NB4 (cell line): Measurements from ENCODE around the gene PCDHGA1.
A peak's percentile ranks its signal among the peaks of the same experiment; 100 is the strongest.
"Not testable (repeated sequence)": the region's sequence is repeated elsewhere in the genome, so short reads cannot be mapped to it uniquely, and the experiment has no call there.

Experiments used
- DNase-seq: peaks from one replicate; pipeline ENCODE4 v3.0.0; 2010; ENCODE audit warnings: low read depth
- H3K4me3 ChIP-seq: one replicate; pipeline ENCODE4 v1.5.1; 2011; ENCODE audit warnings: mild to moderate bottlenecking, low read depth, low read length, moderate library complexity
- MYC ChIP-seq: IDR thresholded peaks from 2 replicates; pipeline ENCODE4 v1.6.1; 2011; ENCODE audit warnings: low read depth, low read length
- POLR2A ChIP-seq: IDR thresholded peaks from 2 replicates; pipeline ENCODE4 v1.6.1; 2011; ENCODE audit warnings: mild to moderate bottlenecking; ENCODE audit not compliant: insufficient read length; ENCODE audit errors: extremely low read depth
- TF ChIP-seq, protein P1 (sequence below): IDR thresholded peaks from 2 replicates; pipeline ENCODE4 v1.6.1; 2011; ENCODE audit warnings: low read depth, low read length
- TF ChIP-seq, protein P2 (sequence below): IDR thresholded peaks from one replicate; pipeline ENCODE4 v1.5.1; 2012; ENCODE audit warnings: low read depth, low read length

The PCDHGA1 gene

DNA sequence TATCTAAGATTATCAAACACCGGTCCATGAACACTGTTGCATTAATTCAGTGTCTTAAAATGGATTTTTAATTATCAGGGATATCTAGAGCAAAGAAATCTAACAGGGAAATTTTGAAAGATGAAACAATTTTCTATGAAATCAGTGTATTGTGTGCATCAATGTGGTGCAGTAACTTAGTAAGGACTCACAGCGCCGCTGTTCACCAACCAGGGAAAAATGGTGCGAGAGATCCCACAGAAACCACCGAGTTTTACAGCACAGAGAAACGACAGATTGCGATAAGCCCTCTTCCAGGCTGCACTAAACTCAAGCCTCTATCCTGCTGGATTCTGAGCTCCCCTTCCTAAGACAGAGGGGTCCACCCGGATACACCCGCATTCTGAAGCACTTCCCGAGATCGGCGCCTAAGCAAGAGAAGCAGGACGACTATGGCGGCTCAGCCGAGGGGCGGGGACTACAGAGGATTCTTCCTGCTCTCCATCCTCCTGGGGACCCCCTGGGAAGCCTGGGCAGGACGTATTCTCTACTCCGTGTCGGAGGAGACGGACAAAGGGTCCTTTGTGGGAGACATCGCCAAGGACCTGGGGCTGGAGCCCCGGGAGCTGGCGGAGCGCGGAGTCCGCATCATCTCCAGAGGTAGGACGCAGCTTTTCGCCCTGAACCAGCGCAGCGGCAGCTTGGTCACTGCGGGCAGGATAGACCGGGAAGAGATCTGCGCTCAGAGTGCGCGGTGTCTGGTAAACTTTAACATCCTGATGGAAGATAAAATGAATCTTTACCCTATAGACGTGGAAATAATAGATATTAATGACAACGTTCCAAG, 52.4 kb downstream of the PCDHGA1 start, which contains the start of gene PCDHGA7:
TSS of gene PCDHGA7 (plus strand) at position 274 of the 826 bp plus-strand sequence. CDS start at position 432, 158 bp downstream.
- TF ChIP-seq, protein P1, sequence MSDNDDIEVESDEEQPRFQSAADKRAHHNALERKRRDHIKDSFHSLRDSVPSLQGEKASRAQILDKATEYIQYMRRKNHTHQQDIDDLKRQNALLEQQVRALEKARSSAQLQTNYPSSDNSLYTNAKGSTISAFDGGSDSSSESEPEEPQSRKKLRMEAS: no peak
- TF ChIP-seq, protein P2, sequence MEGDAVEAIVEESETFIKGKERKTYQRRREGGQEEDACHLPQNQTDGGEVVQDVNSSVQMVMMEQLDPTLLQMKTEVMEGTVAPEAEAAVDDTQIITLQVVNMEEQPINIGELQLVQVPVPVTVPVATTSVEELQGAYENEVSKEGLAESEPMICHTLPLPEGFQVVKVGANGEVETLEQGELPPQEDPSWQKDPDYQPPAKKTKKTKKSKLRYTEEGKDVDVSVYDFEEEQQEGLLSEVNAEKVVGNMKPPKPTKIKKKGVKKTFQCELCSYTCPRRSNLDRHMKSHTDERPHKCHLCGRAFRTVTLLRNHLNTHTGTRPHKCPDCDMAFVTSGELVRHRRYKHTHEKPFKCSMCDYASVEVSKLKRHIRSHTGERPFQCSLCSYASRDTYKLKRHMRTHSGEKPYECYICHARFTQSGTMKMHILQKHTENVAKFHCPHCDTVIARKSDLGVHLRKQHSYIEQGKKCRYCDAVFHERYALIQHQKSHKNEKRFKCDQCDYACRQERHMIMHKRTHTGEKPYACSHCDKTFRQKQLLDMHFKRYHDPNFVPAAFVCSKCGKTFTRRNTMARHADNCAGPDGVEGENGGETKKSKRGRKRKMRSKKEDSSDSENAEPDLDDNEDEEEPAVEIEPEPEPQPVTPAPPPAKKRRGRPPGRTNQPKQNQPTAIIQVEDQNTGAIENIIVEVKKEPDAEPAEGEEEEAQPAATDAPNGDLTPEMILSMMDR: peak; percentile 18
- no peak within 1 kb of the TSS for H3K4me3 ChIP-seq
- peak; percentile 28 for DNase-seq

DNA sequence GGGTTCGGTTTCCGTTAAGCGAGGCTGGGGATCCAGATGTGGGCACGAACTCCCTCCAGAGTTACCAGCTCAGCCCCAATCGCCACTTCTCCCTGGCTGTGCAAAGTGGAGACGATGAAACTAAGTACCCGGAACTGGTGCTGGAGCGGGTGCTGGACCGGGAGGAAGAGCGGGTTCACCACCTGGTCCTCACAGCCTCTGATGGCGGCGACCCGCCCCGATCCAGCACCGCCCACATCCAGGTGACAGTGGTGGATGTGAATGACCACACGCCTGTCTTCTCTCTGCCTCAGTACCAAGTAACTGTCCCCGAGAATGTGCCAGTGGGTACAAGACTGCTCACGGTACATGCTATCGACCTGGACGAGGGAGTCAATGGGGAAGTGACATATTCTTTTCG, 53.0 kb downstream of the PCDHGA1 start:
- H3K4me3 ChIP-seq: no peak overlapping the region
- TF ChIP-seq MYC: no peak
- TF ChIP-seq, protein P2: no peak
- no peak for TF ChIP-seq POLR2A
- TF ChIP-seq, protein P1: no peak
- DNase-seq: no peak

DNA sequence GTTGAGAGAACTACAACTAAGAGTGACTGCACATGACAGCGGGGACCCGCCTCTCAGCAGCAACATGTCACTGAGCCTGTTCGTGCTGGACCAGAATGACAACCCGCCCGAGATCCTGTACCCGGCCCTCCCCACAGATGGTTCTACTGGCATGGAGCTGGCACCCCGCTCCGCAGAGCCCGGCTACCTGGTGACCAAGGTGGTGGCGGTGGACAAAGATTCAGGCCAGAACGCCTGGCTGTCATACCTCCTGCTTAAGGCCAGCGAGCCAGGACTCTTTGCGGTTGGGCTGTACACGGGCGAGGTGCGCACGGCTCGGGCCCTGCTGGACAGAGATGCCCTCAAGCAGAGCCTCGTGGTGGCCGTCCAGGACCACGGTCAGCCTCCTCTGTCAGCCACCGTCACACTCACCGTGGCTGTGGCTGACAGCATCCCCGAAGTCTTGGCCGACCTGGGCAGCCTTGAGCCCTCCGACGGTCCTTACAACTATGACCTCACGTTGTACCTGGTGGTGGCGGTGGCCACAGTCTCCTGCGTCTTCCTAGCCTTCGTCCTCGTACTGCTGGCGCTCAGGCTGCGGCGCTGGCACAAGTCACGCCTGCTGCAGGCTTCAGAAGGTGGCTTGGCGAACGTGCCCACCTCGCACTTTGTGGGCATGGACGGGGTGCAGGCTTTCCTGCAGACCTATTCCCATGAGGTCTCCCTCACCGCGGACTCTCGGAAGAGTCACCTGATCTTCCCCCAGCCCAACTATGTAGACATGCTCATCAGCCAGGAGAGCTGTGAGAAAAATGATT, 54.4 kb downstream of the PCDHGA1 start:
- TF ChIP-seq POLR2A: no peak
- no peak for TF ChIP-seq MYC
- H3K4me3 ChIP-seq: no peak overlapping the region
- DNase-seq: no peak

DNA sequence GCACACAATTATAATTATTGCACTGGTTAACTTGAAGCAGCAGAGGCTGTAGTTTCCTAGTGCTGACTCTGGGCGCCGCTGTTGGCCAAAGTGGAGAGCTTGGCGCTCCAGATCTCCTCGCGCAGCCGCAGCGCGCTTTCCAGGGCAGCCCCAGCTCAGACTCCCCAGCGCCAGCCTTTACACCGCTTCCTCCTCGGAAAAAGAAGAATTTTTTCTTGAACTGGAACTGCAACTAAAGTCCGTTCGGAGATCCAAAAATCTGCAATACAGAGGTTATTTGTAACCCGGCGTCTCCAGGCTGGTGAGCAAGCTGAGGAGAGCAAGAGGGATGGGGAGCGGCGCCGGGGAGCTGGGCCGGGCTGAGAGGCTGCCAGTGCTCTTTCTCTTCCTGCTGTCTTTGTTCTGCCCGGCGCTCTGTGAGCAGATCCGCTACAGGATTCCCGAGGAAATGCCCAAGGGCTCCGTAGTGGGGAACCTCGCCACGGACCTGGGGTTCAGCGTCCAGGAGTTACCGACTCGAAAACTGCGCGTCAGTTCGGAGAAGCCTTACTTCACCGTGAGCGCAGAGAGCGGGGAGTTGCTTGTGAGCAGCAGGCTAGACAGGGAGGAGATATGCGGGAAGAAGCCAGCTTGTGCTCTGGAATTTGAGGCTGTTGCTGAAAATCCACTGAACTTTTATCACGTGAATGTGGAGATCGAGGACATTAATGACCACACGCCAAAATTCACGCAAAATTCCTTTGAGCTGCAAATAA, 57.4 kb downstream of the PCDHGA1 start, which contains the start of gene PCDHGB4:
TSS of gene PCDHGB4 (plus strand) at position 142 of the 755 bp plus-strand sequence. CDS start at position 329, 187 bp downstream.
- not testable (repeated sequence) for H3K4me3 ChIP-seq, DNase-seq

DNA sequence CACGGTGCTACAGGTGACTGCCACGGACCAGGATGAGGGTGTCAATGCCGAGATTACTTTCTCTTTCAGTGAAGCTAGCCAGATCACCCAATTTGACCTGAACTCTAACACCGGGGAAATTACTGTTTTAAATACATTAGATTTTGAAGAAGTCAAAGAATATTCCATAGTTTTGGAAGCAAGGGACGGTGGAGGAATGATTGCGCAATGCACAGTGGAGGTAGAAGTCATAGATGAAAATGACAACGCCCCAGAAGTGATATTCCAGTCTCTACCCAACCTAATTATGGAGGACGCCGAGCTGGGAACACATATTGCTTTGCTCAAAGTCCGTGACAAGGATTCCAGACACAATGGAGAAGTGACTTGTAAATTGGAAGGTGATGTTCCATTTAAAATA, 58.3 kb downstream of the PCDHGA1 start:
- no peak for TF ChIP-seq POLR2A
- TF ChIP-seq, protein P1: no peak
- no peak for DNase-seq
- H3K4me3 ChIP-seq: no peak overlapping the region

DNA sequence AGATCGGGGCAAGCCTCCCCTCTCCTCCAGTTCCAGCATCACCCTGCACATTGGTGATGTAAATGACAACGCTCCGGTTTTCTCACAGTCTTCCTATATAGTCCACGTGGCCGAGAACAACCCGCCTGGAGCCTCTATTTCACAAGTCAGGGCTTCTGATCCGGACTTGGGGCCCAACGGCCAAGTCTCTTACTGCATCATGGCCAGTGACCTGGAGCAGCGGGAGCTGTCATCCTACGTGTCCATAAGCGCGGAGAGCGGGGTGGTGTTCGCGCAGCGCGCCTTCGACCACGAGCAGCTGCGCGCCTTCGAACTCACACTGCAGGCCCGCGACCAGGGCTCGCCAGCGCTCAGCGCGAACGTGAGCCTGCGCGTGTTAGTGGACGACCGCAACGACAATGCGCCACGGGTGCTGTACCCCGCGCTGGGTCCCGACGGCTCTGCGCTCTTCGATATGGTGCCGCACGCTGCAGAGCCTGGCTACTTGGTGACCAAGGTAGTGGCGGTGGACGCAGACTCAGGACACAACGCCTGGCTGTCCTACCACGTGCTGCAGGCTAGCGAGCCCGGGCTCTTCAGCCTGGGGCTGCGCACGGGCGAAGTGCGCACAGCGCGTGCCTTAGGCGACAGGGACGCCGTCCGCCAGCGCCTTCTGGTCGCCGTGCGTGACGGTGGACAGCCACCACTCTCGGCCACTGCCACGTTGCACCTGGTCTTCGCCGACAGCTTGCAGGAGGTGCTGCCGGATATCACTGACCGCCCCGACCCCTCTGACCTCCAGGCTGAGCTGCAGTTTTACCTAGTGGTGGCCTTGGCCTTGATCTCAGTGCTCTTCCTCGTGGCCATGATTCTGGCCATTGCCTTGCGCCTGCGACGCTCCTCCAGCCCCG, 59.1 kb downstream of the PCDHGA1 start:
- no peak overlapping the region for H3K4me3 ChIP-seq
- DNase-seq: no peak
- TF ChIP-seq, protein P1: no peak
- TF ChIP-seq POLR2A: no peak
- TF ChIP-seq, protein P2: no peak
- TF ChIP-seq MYC: no peak
